Measurements from ENCODE around the gene TXNDC15.
"Not testable (repeated sequence)": the region's sequence is repeated elsewhere in the genome, so short reads cannot be mapped to it uniquely, and the experiment has no call there.

The TXNDC15 gene

DNA sequence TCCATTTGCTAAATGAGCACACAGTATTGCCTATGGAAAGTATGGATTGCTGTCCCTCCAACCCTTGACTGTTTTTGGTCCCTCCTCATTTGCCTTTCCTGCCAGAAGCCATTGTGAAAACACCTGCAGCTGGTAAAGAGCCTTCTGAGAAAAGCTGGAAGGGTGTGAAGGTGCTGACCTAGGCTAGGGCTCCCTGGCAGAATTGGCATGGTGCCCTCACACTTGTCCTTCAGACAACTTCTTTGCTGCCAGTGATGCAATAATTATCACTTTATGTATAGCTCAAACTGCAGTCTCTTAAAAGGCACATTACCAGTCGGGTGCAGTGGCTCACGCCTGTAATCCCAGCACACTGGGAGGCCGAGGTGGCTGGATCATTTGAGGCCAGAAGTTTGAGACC, 4.2 kb downstream of the TXNDC15 start:
- no peak for DNase-seq (ENCODE audit: low read depth)

DNA sequence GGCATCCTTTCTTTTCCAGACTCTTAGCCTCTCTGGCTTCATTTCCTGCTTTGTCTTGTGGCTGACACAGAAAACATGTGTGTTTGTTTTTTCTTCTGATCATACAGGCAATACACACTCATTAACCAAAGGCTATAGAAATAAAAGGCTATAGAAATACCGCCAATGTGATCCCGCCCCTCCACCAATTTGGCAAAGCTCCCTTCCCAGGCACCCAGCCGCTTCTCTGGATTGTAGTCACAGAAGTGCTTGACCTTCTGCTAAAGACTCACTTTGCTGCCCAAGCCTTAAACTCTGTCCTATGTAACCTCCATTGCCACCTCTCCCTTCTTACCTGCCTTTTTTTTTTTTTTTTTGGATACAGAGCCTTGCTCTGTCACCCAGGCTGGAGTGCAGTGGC, 5.3 kb downstream of the TXNDC15 start:
- DNase-seq (ENCODE audit: low read depth): no peak

DNA sequence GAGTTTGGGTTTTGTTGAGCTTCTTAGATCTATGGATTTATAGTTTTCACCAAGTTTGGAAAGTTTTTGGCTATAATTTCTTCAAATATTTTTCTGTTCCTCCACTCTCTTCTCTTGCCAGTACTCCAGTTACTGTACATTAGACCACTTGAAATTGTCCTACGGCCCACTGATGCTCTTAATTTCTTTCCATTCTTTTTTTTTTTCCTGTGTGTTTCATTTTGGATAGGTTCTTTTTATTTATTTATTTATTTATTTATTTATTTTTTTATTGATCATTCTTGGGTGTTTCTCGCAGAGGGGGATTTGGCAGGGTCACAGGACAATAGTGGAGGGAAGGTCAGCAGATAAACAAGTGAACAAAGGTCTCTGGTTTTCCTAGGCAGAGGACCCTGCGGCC, 6.8 kb downstream of the TXNDC15 start:
- DNase-seq (ENCODE audit: low read depth): not testable (repeated sequence)

DNA sequence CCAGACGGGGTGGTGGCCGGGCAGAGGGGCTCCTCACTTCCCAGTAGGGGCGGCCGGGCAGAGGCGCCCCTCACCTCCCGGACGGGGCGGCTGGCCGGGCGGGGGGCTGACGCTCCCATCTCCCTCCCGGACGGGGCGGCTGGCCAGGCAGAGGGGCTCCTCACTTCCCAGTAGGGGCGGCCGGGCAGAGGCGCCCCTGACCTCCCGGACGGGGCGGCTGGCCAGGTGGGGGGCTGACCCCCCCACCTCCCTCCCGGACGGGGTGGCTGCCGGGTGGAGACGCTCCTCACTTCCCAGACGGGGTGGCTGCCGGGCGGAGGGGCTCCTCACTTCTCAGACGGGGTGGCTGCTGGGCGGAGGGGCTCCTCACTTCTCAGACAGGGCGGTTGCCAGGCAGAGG, 7.5 kb downstream of the TXNDC15 start:
- DNase-seq (ENCODE audit: low read depth): not testable (repeated sequence)

DNA sequence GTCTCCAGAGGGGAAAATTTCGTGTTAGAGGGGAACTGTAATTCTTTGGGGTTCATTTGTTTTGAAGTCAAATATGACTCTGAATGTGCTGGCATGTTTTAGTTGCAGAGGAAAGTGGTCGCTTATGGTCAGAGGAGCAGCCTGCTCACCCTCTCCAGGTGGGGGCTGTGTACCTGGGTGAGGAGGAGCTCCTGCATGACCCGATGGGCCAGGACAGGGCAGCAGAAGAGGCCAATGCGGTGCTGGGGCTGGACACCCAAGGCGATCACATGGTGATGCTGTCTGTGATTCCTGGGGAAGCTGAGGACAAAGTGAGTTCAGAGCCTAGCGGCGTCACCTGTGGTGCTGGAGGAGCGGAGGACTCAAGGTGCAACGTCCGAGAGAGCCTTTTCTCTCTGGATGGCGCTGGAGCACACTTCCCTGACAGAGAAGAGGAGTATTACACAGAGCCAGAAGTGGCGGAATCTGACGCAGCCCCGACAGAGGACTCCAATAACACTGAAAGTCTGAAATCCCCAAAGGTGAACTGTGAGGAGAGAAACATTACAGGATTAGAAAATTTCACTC, 13.5 kb downstream of the TXNDC15 start:
- no peak for DNase-seq (ENCODE audit: low read depth)

DNA sequence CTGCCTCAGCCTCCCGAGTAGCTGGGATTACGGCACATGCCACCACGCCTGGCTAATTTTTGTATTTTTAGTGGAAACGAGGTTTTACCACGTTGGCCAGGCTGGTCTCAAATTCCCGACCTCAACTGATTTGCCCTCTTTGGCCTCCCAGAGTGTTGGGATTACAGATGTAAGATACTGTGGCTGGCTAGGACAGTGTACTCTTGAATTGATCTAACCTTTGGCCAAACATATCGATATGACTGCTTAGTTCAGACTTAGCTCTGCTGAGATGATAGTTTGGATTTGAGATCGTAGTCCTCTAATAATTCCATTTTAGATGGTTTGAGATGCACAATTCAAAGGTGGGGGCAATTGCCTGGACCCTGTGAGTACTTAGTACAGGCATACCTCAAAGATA, 15.2 kb downstream of the TXNDC15 start:
- DNase-seq (ENCODE audit: low read depth): no peak

DNA sequence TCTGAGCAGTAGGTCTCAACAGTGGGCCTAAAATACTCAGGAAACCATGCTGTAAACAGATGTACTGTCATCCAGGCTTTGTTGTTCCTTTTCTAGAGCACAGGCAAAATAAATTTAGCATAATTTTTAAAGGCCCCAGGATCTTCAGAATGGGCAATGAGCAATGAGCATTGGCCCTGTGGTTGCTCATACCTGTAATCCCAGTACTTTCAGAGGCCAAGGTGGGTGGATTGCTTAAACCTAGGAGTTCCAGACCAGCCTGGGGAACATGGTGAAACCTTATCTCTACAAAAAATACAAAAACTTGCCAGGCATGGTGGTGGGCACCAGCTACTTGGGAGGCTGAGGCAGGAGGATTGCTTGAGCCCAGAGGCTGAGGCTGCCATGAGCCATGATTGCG, 17.3 kb downstream of the TXNDC15 start:
- DNase-seq (ENCODE audit: low read depth): no peak

DNA sequence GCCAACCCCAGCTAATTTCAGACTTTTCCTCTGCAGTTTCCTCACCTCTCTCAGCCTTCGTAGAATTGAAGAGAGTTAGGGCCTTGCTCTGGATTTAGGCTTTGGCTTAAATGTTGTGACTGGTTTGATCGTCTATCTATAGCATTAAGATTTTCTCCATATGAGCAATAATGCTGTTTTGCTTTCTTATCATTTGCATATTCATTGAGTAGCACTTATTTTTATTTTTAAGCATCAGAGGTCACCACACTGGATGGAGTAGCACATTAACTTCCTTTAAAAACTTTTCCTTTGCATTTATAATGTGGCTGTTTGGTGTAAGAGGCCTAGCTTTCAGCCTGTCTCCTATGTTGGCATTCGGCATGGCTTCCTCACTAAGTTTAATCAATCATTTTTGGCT, 18.1 kb downstream of the TXNDC15 start:
- DNase-seq (ENCODE audit: low read depth): no peak

DNA sequence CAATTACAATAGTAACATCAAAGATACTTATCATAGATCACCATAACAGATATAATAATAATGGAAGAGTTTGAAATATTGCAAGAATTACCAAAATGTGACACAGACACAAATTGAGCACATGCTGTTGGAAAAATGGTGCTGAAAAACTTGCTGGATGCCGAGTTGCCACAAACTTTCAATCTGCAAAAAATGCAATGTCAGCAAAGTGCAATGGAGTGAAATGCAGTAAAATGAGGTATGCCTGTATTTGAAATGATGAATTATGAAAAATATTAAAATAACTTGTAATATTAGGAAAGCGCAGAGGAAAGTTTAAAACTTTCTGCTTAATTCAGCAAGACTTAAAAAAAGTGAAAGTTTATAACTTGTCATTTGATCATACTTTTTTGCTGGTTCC, 18.8 kb downstream of the TXNDC15 start:
- no peak for DNase-seq (ENCODE audit: low read depth)

DNA sequence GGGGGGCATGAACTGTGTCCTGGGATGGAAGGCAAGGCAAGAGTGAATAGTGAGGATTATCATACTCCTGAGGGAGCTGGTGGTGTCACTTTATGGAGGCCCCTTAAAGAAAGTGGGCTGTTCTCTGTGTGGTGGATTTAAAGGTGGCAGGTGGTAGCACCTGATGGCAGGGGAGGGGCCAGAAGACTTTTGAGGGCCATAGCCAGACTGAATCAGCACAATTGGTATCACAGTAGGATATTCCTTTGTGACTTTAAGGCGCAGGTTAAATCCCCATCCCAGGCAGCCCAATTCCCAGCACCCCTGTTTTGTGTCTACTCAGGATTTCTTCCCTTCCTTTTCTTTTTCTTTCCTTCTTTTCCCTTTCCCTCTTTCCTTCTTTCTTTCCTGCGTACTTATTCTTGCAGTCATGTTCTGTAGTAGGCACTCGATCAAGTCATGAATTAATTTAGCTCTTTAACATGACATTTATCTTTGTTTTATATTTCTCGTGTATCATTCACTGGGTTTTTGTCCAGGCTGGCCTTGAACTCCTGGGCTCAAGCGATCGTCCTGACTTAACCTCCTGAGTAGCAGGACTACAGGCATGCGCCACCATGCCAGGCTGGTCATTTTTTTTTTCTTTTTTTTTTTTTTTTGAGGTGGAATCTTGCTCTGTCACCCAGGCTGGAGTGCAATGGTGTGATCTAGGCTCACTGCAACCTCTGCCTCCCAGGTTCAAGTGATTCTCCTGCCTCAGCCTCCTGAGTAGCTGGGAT, 19.8 kb downstream of the TXNDC15 start:
- no peak for DNase-seq (ENCODE audit: low read depth)

DNA sequence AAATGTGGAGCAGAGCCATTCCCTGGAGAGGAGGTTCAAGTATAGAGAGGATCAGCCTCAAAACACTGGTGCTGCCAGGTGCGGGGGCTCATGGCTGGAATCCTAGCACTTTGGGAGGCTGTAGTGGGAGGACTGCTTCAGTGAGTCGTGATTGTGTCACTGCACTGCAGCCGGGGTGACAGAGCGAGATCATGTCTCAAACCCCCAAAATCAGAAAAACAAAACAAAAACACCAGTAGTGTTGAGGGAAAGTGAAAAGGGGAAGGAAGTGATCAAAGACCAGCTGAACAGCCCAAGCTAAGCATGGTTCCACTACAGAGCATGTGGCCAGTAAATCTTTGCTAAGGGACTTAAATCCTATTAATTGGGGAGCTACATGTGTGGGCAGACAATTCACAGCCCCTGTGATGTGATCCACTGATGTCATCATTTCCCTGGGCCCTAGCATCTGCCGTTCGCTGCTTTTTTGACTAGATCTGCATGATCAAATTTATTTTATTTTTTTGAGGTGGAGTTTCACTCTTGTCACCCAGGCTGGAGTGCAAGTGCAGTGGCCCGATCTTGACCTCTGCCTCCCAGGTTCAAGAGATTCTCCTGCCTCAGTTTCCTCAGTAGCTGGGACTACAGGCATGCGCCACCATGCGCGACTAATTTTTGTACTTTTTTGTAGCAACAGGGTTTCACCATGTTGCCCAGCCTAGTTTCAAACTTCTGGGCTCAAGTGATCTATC, 28.1 kb downstream of the TXNDC15 start:
- DNase-seq (ENCODE audit: low read depth): no peak

DNA sequence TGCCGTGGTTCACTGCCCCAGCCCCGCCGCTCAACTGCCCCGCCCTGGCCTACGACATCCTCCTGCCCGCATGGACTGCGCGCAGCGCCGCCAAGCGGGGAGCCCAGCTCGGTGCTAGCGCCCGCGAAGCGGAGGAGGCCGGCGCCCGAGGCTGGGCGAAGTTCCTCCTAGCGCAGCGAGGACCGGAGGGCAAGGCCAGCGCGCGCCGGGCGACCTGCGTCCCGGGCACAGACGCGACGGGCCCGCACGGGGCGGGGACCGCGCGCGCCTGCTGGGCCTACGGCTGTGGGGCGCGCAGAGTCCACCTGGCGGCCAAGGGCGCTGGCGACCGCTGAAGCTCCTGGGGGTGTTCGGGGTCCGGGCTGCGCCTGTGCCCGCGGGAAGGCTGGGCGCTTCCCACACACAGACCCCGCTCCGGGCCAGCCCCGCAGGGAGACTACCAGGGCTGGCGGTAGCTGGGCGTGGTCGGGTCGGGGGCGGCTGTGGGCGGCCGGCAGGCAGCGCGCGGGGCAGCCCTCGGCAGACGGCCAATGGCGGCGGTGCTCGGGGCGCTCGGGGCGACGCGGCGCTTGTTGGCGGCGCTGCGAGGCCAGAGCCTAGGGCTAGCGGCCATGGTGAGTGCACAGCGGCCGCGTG, 30.6 kb downstream of the TXNDC15 start, which contains the start of gene PCBD2:
Gene PCBD2, plus strand, starts transcription at position 522 of the 636 bp plus-strand sequence. Its CDS starts 9 bp downstream, at position 531.
- peak; percentile 84 for DNase-seq (ENCODE audit: low read depth)

DNA sequence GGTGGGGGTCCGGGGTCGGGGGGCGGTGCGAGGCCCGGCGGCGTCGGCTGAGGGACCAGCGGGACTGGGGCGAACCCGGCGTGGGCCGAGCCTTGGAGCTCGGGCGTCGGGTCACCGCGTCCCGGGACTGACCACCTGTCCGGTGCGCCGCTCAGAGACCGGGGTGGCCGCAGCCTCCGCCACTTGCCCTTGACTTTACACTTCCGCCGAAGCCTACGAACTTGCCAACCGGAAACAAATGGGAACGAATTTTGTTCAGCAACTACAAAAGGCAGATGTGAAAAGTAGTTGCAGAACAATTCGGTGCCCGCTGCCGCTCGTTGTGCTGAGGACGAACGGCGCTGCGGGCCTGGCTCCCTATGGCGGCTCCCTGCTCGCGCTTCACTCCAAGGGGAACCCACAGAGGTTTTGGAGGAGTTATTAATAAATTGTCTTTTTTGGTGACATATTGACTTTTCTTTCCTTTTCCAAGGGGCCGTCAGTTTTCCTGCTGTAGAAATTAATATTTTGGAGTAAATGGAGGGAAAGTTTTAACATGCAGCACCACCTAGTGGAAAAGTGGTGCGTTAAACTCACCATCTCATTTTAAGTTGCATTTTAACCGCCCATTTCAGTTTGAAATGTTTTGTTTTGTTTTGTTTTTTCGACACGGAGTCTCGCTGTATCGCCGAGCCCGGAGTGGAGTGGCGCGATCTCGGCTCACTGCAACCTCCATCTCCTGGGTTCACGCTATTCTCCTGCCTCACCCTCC, 31.2 kb downstream of the TXNDC15 start:
- peak; percentile 51 for DNase-seq (ENCODE audit: low read depth)

DNA sequence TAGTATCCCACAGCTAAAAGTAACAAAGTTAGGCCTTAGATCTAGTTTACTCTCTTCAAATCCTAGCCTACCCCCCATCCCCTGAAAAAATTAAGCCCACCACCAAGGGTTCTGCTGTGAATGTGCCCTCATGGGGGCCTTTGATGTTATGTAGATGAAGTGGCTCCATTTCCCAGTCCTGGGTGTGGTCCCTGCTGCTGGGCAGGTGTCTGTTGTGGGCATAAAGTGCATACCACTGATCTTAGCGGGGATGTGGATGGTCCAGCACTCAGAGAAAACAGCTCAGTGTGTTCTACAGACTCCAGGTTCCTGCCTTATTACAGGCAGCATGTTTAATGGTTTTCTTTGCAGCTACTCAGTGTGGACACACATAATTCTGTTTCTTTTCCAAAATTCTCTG, 32.6 kb downstream of the TXNDC15 start:
- DNase-seq (ENCODE audit: low read depth): no peak

DNA sequence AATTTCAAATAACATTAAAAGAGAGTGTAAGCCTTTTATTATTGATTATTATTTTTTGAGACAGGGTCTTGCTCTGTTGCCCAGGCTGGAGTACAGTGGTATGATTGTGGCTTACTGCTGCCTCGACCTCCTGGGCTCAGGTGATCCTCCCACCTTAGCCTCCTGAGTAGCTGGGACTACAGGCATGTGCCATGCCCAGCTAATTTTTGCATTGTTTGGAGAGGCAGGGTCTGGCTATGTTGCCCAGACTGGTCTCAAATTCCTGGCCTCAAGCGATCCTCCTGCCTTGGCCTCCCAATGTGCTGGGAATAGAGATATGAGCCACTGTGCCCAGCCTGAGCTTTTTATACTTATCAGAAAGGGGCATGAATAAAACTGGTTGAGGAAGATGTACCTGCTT, 36.6 kb downstream of the TXNDC15 start:
- DNase-seq (ENCODE audit: low read depth): not testable (repeated sequence)

DNA sequence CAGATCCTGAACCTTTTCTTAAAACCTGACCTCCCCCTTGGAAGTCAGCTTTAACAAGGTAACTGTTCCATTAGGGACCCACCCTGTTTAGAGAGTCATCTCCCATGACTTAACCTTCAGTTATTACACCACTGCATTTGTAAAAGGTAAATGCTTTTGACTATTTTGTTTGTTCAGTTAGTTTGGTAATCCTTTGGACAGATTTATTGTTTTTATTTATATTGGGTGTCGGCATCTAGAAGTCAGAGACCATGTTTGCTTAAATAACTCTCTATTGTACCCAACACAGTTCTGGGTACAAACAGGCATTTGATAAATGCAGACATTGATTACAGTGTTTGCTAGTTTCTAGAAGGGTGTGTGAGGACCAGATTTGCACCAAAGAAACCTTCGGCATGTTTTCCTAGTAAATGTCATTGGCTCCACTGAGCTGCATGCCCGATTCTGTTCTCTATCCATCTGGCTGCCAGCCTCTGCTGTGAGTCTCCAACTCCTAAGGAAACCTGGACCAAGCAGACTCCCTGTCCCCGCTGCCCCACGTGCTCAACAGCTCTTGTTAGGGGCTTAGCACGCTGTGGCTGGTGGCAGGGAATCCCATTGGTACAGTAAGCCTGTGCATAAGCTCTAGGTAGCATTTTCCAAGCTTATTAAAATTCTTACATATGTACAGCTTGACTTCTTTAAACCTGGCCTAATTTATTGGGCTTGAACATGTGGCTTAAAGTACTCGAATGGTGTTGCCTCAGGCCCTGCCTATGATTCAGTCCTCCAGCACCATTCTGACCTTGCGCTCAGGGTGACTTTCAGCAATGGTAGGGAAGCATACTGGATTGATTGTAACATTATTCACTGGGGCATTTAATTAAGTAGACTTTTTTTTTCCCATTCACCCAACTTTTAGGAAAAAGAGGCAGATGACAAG, 37.4 kb downstream of the TXNDC15 start:
- DNase-seq (ENCODE audit: low read depth): no peak

DNA sequence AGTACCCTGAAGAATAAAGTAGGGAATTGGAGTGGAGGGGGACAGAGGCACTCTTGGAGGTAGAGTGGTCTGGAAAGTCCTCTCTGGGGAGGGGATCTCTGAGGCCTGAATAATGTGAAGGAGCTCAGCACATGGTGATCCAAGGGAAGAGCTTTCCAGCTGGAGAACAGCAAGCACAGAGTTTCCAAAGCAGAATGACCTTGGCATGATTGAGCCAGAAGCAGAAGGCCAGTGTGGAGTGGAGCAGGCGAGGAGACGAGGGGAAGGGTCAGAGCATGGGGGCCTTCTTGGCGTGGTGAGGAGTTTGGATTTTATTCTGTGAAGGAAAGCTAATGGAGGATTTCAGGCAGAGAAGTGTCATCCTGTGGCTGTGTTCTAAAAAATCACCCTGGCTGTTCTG, 39.1 kb downstream of the TXNDC15 start:
- DNase-seq (ENCODE audit: low read depth): no peak

DNA sequence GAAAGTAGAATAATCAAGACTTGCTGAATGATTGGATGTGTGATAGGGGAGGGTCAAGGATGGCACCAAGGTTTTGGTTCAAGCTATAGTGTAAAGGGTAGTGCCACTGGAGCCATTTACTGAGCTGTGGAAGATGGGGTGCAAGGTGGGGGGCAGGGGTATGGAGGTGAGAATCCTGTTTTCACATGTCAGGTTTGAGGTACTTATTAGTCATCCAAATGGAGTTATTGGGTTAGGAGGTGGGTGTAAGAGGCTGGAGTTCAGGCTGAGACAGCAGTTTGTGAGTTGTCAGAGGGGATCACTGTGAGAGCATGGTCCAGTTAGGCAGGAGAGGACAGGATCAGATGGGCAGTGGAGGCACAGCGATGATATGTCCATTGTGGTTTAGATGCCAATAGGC, 39.6 kb downstream of the TXNDC15 start:
- DNase-seq (ENCODE audit: low read depth): no peak

DNA sequence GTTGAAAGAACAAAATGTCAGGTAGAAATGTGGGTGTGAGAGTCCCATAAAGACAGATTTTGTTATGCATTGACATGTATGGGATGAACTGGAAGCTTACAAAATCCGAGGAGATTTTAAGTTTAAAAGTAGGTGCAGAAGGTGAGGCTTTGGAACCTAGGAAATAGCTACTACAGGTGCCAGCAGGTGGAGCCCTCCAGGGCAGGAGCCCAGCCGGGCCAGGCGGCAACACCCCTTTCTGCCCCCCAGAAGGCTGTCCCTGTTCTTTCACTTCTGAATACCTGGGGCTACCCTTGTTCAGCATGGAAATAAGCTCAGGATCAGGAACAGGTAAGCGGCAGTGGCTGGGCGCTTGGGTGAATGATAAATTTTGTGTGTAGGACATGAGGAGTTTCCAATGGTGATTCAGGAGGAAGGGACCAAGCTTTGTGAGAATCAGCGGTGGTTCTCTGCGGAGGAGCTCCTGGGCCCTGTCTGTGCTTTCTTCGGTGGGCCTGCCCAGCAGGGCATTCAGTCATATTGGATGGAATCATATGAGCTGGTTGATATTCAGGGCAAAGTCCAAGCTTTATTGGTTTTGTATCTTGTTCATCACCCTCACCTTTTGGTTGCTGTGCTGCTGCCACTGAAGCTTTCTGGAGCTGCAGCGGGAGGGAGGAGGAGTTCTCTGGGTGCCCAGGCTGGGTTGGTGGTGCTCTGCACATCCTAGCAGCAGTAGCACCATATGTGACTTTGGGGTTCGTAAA, 43.1 kb downstream of the TXNDC15 start:
- DNase-seq (ENCODE audit: low read depth): no peak

DNA sequence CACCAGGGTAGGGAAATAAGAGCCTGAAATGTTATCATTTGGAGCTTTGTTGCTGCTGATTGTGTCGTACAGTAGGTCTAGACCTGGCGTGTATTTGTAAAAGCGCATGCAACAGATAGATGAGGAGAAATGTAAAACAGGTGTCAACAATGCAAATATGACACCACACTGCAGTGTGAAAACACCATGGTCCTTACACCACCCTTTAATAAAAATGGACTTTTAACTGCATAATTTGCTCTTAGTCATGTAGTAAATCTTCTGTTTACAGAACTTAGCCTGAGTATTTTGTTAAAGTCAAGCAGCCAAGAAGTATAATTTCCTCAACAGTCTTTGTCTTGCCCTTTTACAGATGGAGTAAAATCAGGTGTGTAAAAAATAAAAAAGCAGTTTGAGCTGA, 44.7 kb downstream of the TXNDC15 start:
- no peak for DNase-seq (ENCODE audit: low read depth)

Data from stimulated activated CD8-positive, alpha-beta memory T cell treated with anti-CD3 and anti-CD28 coated beads, Interleukin-15, amount 100 ng/mL, for 24 hours (primary cell).